Sigmoid colon (tissue), 7 donors: Measurements from ENCODE around the gene VIPR2. TPM values are rescaled to one million over a fixed set of nuclear protein-coding genes. Genes with fewer than 3 reads are reported as not detected.

Experiments
- DNase-seq: peaks from one replicate; pipeline ENCODE4 v3.0.0-alpha.2; 2019
- H3K27ac ChIP-seq, 4 donors: fragments of 200-600 bp; sonication (generic); one replicate each; pipeline ENCODE4 v1.5.1; 2016 to 2019; ENCODE audit warnings: mild to moderate bottlenecking in 1 of 4
- H3K27me3 ChIP-seq, 3 donors: fragments of 200-600 bp; sonication (generic); one replicate each; pipeline ENCODE4 v1.5.1; 2019; ENCODE audit warnings: mild to moderate bottlenecking in 1 of 3
- H3K36me3 ChIP-seq, 4 donors: fragments of 200-600 bp; sonication (generic); one replicate each; pipeline ENCODE4 v1.5.1; 2016 to 2019
- H3K4me1 ChIP-seq, 4 donors: fragments of 200-600 bp; sonication (generic); one replicate each; pipeline ENCODE4 v1.5.1; 2017 to 2019
- H3K4me3 ChIP-seq, 4 donors: fragments of 200-600 bp; sonication (generic); one replicate each; pipeline ENCODE4 v1.5.1; 2017 to 2019; ENCODE audit warnings: mild to moderate bottlenecking in 2 of 4, moderate library complexity in 1 of 4
- H3K9me3 ChIP-seq, 4 donors: fragments of 200-600 bp in 3 of 4; sonication (generic) in 3 of 4; one replicate each; pipeline versions ENCODE4 v1.5.1 to v1.6.1; 2013 to 2019
- EP300 ChIP-seq, 4 donors: sonication (generic); formaldehyde crosslinking; IDR thresholded peaks; one replicate each; pipeline ENCODE4 v1.6.1; 2017; ENCODE audit warnings: antibody characterized with exemption in 4 of 4
- POLR2A ChIP-seq, 2 donors: fragments of 450-650 bp; IDR thresholded peaks; one replicate each; pipeline ENCODE4 v1.6.1; 2016; ENCODE audit warnings: antibody characterized with exemption in 2 of 2, mild to moderate bottlenecking in 2 of 2, moderate library complexity in 2 of 2
- POLR2AphosphoS5 ChIP-seq, 4 donors: sonication (generic); formaldehyde crosslinking; IDR thresholded peaks; one replicate each; pipeline ENCODE4 v1.6.1; 2017; ENCODE audit warnings: antibody characterized with exemption in 4 of 4
- WGBS, 2 donors: extraction: QIAGEN DNeasy Blood & Tissue Kit; methylation state at CpG; one replicate each; pipeline ENCODE4 v1.1.7; 2013; 5-methylcytosine and 5-hydroxymethylcytosine counted together
- intact Hi-C: fragments of 100-400 bp; cut with DNase I; formaldehyde crosslinking; loops from one replicate; pipeline ENCODE4 v1.15.1; 2023
- polyA plus RNA-seq, 3 donors: library from polyadenylated mRNA; stranded (reverse); fragments of 200-250 nt; gene quantifications; one replicate each; pipeline ENCODE4 v1.2.3, GENCODE V29; 2013
- total RNA-seq, 4 donors: library from RNA; depleted of rRNA; stranded (reverse); fragments of >200 nt; gene quantifications; one replicate each; pipeline ENCODE4 v1.1.0, GENCODE V29; 2016
- TF ChIP-seq, protein P1 (sequence below), 4 experiments: fragments of 450-650 bp in 3 of 4; fragments of 200-600 bp in 1 of 4; IDR thresholded peaks; one replicate each; pipeline ENCODE4 v1.5.1; 2016 to 2019; ENCODE audit warnings: antibody characterized with exemption in 4 of 4, mild to moderate bottlenecking in 3 of 4, moderate library complexity in 2 of 4
- donor health status: healthy with polysubstance abuse.
- donor health status: Bipolar disorder and iron deficiency.
- donor health status: healthy.

Gene VIPR2
- total and polyA plus RNA-seq, 7 donors = 0.23 to 21.4 (median 11.7) TPM

DNA sequence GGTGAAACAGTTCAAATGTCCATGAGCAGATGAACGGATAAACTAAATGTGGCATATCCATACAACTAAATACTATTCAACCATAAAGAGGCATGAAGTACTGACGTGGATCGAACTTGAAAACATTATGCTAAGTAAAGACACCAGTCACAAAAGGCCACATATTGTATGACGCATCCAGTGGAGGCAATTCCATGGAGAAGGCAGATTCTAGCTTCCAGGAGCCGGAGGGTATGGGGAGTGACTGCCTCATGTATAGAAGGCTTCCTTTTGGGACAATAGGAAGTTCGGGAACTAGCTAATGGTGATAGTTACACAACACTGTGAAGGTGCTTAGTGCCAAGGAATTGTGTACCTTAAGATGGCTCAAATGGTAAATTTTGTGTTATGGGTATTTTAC lies 98.4 kb downstream of the VIPR2 start:
- 93 to 94% methylated on average over 6 of the region's 6 CpGs for WGBS, 2 donors
- peaks cover 0 to 4% (median 0%) of the 10 kb centered on the region in 4 donors for H3K4me1 ChIP-seq
- DNase-seq = no peak
- H3K4me3 ChIP-seq = no peak overlapping the region
- no peak for TF ChIP-seq EP300 (IDR thresholded peaks at IDR 0.05)
- TF ChIP-seq POLR2A (IDR thresholded peaks at IDR 0.05) = no peak
- TF ChIP-seq, protein P1, sequence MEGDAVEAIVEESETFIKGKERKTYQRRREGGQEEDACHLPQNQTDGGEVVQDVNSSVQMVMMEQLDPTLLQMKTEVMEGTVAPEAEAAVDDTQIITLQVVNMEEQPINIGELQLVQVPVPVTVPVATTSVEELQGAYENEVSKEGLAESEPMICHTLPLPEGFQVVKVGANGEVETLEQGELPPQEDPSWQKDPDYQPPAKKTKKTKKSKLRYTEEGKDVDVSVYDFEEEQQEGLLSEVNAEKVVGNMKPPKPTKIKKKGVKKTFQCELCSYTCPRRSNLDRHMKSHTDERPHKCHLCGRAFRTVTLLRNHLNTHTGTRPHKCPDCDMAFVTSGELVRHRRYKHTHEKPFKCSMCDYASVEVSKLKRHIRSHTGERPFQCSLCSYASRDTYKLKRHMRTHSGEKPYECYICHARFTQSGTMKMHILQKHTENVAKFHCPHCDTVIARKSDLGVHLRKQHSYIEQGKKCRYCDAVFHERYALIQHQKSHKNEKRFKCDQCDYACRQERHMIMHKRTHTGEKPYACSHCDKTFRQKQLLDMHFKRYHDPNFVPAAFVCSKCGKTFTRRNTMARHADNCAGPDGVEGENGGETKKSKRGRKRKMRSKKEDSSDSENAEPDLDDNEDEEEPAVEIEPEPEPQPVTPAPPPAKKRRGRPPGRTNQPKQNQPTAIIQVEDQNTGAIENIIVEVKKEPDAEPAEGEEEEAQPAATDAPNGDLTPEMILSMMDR (IDR thresholded peaks at IDR 0.05) = no peak
- TF ChIP-seq POLR2AphosphoS5 (IDR thresholded peaks at IDR 0.05) = no peak
- intact Hi-C loops = no loop called here
- H3K27me3 ChIP-seq = no peaks in the 10 kb centered on the region
- no peak overlapping the region for H3K27ac ChIP-seq
- H3K9me3 ChIP-seq = no peaks in the 10 kb centered on the region
- H3K36me3 ChIP-seq = peaks cover 0 to 1% (median 0%) of the 10 kb centered on the region in 4 donors

DNA sequence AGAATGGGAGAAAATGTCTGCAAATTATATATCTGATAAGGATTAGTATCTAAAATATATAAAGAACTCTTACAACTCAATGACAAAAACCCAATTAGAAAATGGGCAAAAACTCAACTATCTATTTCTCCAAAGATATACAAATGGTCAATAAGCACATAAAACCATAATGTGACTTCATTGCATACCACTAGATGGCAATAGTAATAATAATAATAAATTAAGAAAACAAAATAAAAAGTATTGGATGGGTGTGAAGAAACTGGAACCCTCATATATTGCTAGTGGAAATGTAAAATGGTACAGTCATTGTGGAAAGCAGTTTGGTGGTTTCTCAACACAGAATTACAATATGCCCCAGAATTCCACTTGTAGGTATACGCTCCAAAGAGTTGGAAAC lies 98.8 kb downstream of the VIPR2 start:
- Histone ChIP-seq H3K27ac (no peak overlapping the region), H3K36me3 (peaks cover 0 to 6% (median 0%) of the 10 kb centered on the region in 4 donors), H3K9me3 (no peaks in the 10 kb centered on the region), H3K4me1 (peaks cover 0 to 4% (median 0%) of the 10 kb centered on the region in 4 donors), H3K4me3 (no peak overlapping the region), H3K27me3 (no peaks in the 10 kb centered on the region)
- TF ChIP-seq POLR2A (IDR thresholded peaks at IDR 0.05) (no peak), POLR2AphosphoS5 (IDR thresholded peaks at IDR 0.05) (no peak), EP300 (IDR thresholded peaks at IDR 0.05) (no peak)
- TF ChIP-seq, protein P1 (IDR thresholded peaks at IDR 0.05) = no peak
- DNase-seq = no peak
- intact Hi-C loops = no loop called here
- WGBS, 2 donors = 96 to 100% methylated on average over 1 of the region's 1 CpG

DNA sequence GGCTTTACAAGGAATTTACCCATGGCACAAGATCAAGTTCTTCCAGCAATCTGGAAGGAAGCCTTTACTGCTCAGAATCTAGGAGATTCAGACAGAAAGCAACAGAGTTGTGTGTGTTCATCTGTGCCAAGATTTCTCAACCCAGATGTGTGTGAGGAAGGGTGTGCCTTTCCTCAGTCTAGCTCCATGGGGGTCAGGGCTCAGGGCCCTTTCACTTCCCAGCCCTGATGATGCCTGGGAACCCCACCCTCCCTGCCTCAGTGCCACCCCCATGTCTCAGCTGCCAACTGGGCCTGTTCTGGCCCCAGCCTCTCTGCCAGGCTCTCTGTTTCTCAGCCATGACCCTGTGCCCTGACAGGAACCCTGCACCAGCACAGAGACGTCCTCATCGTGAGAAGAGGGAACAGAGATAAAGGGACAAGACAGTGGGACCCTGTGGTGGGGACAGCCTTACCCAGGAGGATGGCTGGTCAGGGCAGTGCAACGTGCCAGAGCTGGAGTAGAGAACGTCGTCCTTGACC lies 102.0 kb downstream of the VIPR2 start:
- Histone ChIP-seq H3K9me3 (no peaks in the 10 kb centered on the region), H3K27me3 (no peaks in the 10 kb centered on the region), H3K4me3 (no peak overlapping the region), H3K27ac (peak overlapping the region in 1 of 4 donors; percentile 55), H3K4me1 (peaks cover 0 to 4% (median 0%) of the 10 kb centered on the region in 4 donors), H3K36me3 (peaks cover 0 to 7% (median 0%) of the 10 kb centered on the region in 4 donors)
- DNase-seq = peak; percentile 60
- 87 to 89% methylated on average over 5 of the region's 5 CpGs for WGBS, 2 donors
- intact Hi-C loops = no loop called here
- TF ChIP-seq EP300 (IDR thresholded peaks at IDR 0.05) (no peak), POLR2AphosphoS5 (IDR thresholded peaks at IDR 0.05) (no peak), POLR2A (IDR thresholded peaks at IDR 0.05) (no peak)
- TF ChIP-seq, protein P1 (IDR thresholded peaks at IDR 0.05) = no peak

DNA sequence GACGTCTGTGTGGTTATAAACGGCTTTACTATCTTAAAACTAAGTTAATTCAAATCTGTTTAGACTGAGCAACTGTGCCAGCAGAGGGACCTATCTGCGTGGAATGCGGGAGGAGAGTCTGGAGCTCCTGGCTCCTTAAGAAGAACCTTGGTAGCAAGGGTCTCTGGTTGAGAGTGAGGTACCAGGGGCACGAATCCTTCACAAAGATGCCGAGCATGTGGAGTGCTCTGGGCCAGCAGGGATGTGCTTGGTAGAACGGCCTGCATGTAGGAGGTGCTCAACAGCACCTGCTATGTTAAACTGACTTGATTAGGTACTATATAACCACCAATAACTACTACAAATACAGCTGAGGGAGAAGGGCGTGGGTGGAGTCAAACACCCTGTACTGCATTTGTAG lies 102.6 kb downstream of the VIPR2 start:
- Histone ChIP-seq H3K9me3 (no peaks in the 10 kb centered on the region), H3K36me3 (peaks cover 0 to 7% (median 0%) of the 10 kb centered on the region in 4 donors), H3K4me1 (peaks cover 0 to 4% (median 0%) of the 10 kb centered on the region in 4 donors), H3K27me3 (no peaks in the 10 kb centered on the region), H3K4me3 (no peak overlapping the region), H3K27ac (no peak overlapping the region)
- WGBS, 2 donors = 20 to 62% methylated on average over 8 of the region's 8 CpGs
- intact Hi-C loops = no loop called here
- peak; percentile 22 for DNase-seq
- TF ChIP-seq EP300 (IDR thresholded peaks at IDR 0.05) (no peak), POLR2AphosphoS5 (IDR thresholded peaks at IDR 0.05) (no peak), POLR2A (IDR thresholded peaks at IDR 0.05) (no peak)
- TF ChIP-seq, protein P1 (IDR thresholded peaks at IDR 0.05) = no peak
